ENCODE measurements around the gene DNM2. TPM values are rescaled to one million over a fixed set of nuclear protein-coding genes. Genes with fewer than 3 reads are reported as not detected.

DNM2 gene
- total RNA-seq, 4 donors from 2014 or later = 469 to 1,152 (median 585) TPM

DNA sequence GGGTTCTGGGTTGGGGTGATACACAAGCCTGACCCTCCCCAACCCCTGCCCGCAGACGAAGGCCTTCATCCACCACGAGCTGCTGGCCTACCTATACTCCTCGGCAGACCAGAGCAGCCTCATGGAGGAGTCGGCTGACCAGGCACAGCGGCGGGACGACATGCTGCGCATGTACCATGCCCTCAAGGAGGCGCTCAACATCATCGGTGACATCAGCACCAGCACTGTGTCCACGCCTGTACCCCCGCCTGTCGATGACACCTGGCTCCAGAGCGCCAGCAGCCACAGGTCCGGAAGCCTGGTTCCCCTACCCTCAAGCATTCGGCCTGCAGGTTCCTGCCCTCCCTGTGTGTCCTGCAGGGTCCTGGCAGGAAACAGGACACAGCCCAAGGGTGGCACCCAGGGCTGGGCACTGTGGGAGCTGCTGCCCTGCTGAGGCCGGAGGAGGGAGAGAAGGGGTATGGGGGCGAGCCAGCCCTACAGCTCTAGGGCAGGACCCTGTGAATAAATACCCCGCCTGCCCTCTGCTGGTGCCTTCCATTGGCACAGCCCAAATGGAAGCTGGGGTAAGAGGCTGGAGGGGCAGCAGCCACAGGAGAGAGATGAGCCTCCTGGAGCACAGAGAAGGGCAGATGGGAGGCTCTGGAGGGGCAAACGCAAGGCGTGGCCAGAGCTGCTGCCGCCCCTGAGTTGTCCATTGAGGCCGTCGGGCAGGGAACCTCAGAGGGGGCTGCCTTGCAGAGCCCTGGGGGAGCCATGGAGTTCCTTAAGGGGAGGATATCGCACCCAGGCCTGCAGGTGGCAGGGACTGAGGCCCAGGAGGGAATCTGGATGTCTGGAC is 111.3 kb downstream of the DNM2 start:
- no peaks in the 10 kb centered on the region for H3K27me3 ChIP-seq
- H3K4me3 ChIP-seq = no peak overlapping the region
- H3K27ac ChIP-seq = no peak overlapping the region
- intact Hi-C loops (cut with DNase I; ENCODE audit: low total_unique reads) (no loop called here), in situ Hi-C loops (cut with MboI; ENCODE audit: low pct_ligation_motif_present in 1 of 4, low pct_unique_long_range_greater_than_20kb in 1 of 4, low sequenced_read_pairs in 3 of 4) (no loop called here)
- H3K36me3 ChIP-seq = peaks cover 0 to 60% (median 28%) of the 10 kb centered on the region in 4 donors
- no peak for TF ChIP-seq POLR2A (IDR thresholded peaks at IDR 0.05)
- TF ChIP-seq POLR2AphosphoS5 (IDR thresholded peaks at IDR 0.05) = no peak
- TF ChIP-seq EP300 (IDR thresholded peaks at IDR 0.05; ENCODE audit: low read depth) = no peak
- TF ChIP-seq, protein P1, sequence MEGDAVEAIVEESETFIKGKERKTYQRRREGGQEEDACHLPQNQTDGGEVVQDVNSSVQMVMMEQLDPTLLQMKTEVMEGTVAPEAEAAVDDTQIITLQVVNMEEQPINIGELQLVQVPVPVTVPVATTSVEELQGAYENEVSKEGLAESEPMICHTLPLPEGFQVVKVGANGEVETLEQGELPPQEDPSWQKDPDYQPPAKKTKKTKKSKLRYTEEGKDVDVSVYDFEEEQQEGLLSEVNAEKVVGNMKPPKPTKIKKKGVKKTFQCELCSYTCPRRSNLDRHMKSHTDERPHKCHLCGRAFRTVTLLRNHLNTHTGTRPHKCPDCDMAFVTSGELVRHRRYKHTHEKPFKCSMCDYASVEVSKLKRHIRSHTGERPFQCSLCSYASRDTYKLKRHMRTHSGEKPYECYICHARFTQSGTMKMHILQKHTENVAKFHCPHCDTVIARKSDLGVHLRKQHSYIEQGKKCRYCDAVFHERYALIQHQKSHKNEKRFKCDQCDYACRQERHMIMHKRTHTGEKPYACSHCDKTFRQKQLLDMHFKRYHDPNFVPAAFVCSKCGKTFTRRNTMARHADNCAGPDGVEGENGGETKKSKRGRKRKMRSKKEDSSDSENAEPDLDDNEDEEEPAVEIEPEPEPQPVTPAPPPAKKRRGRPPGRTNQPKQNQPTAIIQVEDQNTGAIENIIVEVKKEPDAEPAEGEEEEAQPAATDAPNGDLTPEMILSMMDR (IDR thresholded peaks at IDR 0.05) = no peak
- no peaks in the 10 kb centered on the region for H3K4me1 ChIP-seq
- DNase-seq = no peak
- H3K9me3 ChIP-seq = no peaks in the 10 kb centered on the region
- whole genome bisulfite sequencing, 2 donors (ENCODE audit: low coverage in 1 of 2) = 92% methylated on average over 25 of the region's 26 CpGs; no CpG with 5 or more reads in 1 of the 2 donors

DNA sequence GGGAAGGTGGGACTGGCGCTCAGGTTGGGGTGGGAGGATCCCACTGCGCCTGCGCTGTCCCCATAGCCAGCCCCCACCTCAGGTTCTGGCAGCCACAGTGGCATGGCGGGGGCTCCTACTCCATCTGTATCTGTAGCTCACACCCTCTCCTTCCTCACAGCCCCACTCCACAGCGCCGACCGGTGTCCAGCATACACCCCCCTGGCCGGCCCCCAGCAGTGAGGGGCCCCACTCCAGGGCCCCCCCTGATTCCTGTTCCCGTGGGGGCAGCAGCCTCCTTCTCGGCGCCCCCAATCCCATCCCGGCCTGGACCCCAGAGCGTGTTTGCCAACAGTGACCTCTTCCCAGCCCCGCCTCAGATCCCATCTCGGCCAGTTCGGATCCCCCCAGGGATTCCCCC is 112.1 kb downstream of the DNM2 start:
- Histone ChIP-seq H3K27me3 (no peaks in the 10 kb centered on the region), H3K36me3 (peaks cover 0 to 52% (median 24%) of the 10 kb centered on the region in 4 donors), H3K4me1 (peaks cover 0 to under 1% (median 0%) of the 10 kb centered on the region in 4 donors), H3K27ac (no peak overlapping the region), H3K9me3 (no peaks in the 10 kb centered on the region), H3K4me3 (no peak overlapping the region)
- intact Hi-C loops (cut with DNase I; ENCODE audit: low total_unique reads) = no loop called here
- TF ChIP-seq POLR2AphosphoS5 (IDR thresholded peaks at IDR 0.05) (no peak), EP300 (IDR thresholded peaks at IDR 0.05; ENCODE audit: low read depth) (no peak)
- 91% methylated on average over 16 of the region's 16 CpGs; no CpG with 5 or more reads in 1 of the 2 donors for WGBS, 2 donors (ENCODE audit: low coverage in 1 of 2)
- in situ Hi-C loops (cut with MboI; ENCODE audit: low pct_ligation_motif_present in 1 of 4, low pct_unique_long_range_greater_than_20kb in 1 of 4, low sequenced_read_pairs in 3 of 4) = no loop called here
- DNase-seq = no peak

DNA sequence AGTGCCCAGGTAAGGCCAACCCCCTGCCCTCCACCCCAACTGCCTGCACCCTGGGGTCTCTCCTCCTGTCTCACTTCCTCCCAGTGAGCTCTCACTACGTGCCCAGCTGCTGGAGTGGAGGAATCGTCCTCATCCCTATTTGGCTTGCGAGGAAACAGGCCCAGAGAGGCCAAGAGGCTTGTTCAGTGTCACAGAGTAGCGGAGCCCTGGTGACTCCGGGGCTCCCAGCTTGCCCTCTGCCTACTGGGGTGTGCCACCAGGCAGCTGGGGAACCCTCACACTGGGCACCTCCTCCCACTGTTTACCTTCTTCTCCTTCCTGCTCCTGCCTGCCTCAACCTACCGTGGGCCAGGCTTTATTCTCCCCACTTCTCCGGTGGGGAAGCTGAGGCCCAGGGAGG is 112.5 kb downstream of the DNM2 start:
- no peaks in the 10 kb centered on the region for H3K9me3 ChIP-seq
- in situ Hi-C loops (cut with MboI; ENCODE audit: low pct_ligation_motif_present in 1 of 4, low pct_unique_long_range_greater_than_20kb in 1 of 4, low sequenced_read_pairs in 3 of 4) (no loop called here), intact Hi-C loops (cut with DNase I; ENCODE audit: low total_unique reads) (no loop called here)
- H3K36me3 ChIP-seq = peaks cover 0 to 48% (median 22%) of the 10 kb centered on the region in 4 donors
- TF ChIP-seq POLR2AphosphoS5 (IDR thresholded peaks at IDR 0.05) (no peak), EP300 (IDR thresholded peaks at IDR 0.05; ENCODE audit: low read depth) (no peak), POLR2A (IDR thresholded peaks at IDR 0.05) (no peak)
- TF ChIP-seq, protein P1 (IDR thresholded peaks at IDR 0.05) = no peak
- no peak overlapping the region for H3K4me3 ChIP-seq
- H3K4me1 ChIP-seq = peaks cover 0 to 4% (median 0%) of the 10 kb centered on the region in 4 donors
- H3K27me3 ChIP-seq = no peaks in the 10 kb centered on the region
- WGBS, 2 donors (ENCODE audit: low coverage in 1 of 2) = 85% methylated on average over 7 of the region's 7 CpGs; no CpG with 5 or more reads in 1 of the 2 donors
- no peak for DNase-seq
- no peak overlapping the region for H3K27ac ChIP-seq

DNA sequence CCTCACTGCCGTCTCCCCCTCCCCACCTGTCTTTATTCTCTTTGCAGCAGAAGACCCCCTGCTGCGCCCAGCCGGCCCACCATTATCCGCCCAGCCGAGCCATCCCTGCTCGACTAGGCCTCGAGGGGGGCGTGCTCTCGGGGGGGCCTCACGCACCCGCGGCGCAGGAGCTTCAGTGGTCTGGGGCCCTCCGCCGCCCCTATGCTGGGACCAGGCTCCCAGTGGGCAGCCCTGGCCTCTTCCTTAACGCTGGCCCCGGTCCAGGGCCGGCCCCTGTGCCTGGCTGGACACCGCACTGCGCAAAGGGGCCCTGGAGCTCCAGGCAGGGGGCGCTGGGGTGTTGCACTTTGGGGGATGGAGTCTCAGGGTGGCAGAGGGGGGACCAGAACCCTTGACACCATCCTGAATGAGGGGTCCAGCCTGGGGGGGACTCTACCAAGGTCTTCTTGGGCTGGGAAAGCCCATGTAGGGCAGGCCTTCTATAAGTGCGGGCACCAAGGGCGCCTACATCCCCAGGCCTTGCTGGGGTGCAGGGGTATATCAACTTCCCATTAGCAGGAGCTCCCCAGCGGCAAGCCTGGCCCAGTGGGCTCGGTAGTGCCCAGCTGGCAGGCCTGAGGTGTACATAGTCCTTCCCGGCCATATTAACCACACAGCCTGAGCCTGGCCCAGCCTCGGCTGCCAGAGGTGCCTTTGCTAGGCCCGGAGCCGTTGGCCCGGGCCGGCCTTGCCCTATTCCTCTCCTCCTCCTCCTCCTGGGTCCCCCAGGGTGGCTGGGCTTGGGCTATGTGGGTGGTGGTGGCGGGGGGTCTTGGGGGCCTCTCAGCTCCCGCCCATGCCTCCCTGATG is 113.3 kb downstream of the DNM2 start:
- peaks cover 0 to 41% (median 19%) of the 10 kb centered on the region in 4 donors for H3K36me3 ChIP-seq
- 92% methylated on average over 28 of the region's 33 CpGs; no CpG with 5 or more reads in 1 of the 2 donors for WGBS, 2 donors (ENCODE audit: low coverage in 1 of 2)
- H3K4me1 ChIP-seq = peaks cover 0 to 4% (median under 1%) of the 10 kb centered on the region in 4 donors
- no peak for DNase-seq
- H3K4me3 ChIP-seq = no peak overlapping the region
- no peaks in the 10 kb centered on the region for H3K27me3 ChIP-seq
- H3K27ac ChIP-seq = no peak overlapping the region
- no peaks in the 10 kb centered on the region for H3K9me3 ChIP-seq
- intact Hi-C loops (cut with DNase I; ENCODE audit: low total_unique reads) (no loop called here), in situ Hi-C loops (cut with MboI; ENCODE audit: low pct_ligation_motif_present in 1 of 4, low pct_unique_long_range_greater_than_20kb in 1 of 4, low sequenced_read_pairs in 3 of 4) (no loop called here)
- no peak for TF ChIP-seq POLR2AphosphoS5 (IDR thresholded peaks at IDR 0.05)
- TF ChIP-seq EP300 (IDR thresholded peaks at IDR 0.05; ENCODE audit: low read depth) = no peak
- TF ChIP-seq POLR2A (IDR thresholded peaks at IDR 0.05) = no peak
- TF ChIP-seq, protein P1 (IDR thresholded peaks at IDR 0.05) = no peak
